Right cardiac atrium (tissue), 5 donors: ENCODE data around the gene CBX2. TPM values are rescaled to one million over a fixed set of nuclear protein-coding genes. Genes with fewer than 3 reads are reported as not detected.

Experiments
- ATAC-seq, 2 donors: fragments of 200-7000 bp; cut with Tn5 transposase; one replicate each; pipeline versions ENCODE4 v1.8.0 to v1.9.1; 2020; ENCODE audit warnings: moderate library complexity in 2 of 2, mild to moderate bottlenecking in 1 of 2
- DNase-seq, 3 donors: peaks; one replicate each; pipeline ENCODE4 v3.0.0-alpha.2; 2020
- H3K27ac ChIP-seq: one replicate; pipeline ENCODE4 v1.5.1; 2013; ENCODE audit warnings: mild to moderate bottlenecking, low read length, control low read depth, moderate library complexity
- H3K27me3 ChIP-seq: one replicate; pipeline ENCODE4 v1.6.1; 2013; ENCODE audit not compliant: control insufficient read depth, insufficient read depth
- H3K4me1 ChIP-seq: one replicate; pipeline ENCODE4 v1.6.1; 2013; ENCODE audit warnings: low read length; ENCODE audit not compliant: control insufficient read depth, insufficient read depth
- H3K4me3 ChIP-seq: one replicate; pipeline ENCODE4 v1.5.1; 2013; ENCODE audit warnings: low read length, control low read depth
- H3K9me3 ChIP-seq: one replicate; pipeline ENCODE4 v1.6.1; 2013; ENCODE audit warnings: low read length; ENCODE audit not compliant: control insufficient read depth
- WGBS: extraction: QIAGEN DNeasy Blood & Tissue Kit; methylation state at CpG from one replicate; pipeline ENCODE4 v1.1.7; 2013; 5-methylcytosine and 5-hydroxymethylcytosine counted together
- intact Hi-C, 4 donors: fragments of 100-400 bp; cut with DNase I; formaldehyde crosslinking; loops; one replicate each; pipeline versions ENCODE4 v1.11.0 to v1.14.0; 2022 to 2023
- polyA plus RNA-seq: library from polyadenylated mRNA; stranded (reverse); fragments of 200-250 nt; gene quantifications from one replicate; pipeline ENCODE4 v1.2.3, GENCODE V29; 2013
- total RNA-seq, 4 donors: library from RNA; stranded (reverse); fragmentation: NEBNext Ultra II Directional; extraction: Animal tissue kit (Norgen Biotek cat#: 25700); gene quantifications; one replicate each; pipeline ENCODE4 v1.2.1, GENCODE V29; 2021
- donor health status: healthy with polysubstance abuse.
- donor health status: DM: no; HTN: yes; CAD: no.
- donor health status: DM: no; HTN: no; CAD: no.
- donor health status: DM: no; HTN: yes; CAD: no; lungs with severe emphysema.
- donor health status: DM: yes; HTN: yes; CAD: no.

CBX2 gene
- total and polyA plus RNA-seq, 5 donors, result 1.5 to 3.5 (median 2.4) TPM

DNA sequence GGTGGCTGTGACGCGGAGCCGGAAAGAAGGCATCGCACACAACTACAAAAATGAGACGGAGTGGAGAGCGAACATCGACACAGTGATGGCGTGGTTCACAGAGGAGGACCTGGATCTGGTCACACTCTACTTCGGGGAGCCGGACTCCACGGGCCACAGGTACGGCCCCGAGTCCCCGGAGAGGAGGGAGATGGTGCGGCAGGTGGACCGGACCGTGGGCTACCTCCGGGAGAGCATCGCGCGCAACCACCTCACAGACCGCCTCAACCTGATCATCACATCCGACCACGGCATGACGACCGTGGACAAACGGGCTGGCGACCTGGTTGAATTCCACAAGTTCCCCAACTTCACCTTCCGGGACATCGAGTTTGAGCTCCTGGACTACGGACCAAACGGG lies 42.9 kb upstream of the CBX2 start:
- ATAC-seq, result no peak
- no peaks in the 10 kb centered on the region for H3K9me3 ChIP-seq
- intact Hi-C loops, result no loop called here
- H3K27me3 ChIP-seq, result no peaks in the 10 kb centered on the region
- 96% methylated on average over 32 of the region's 32 CpGs for WGBS
- no peak overlapping the region for H3K4me3 ChIP-seq
- peak in 1 of 3 donors; percentile 17 for DNase-seq
- no peak overlapping the region for H3K27ac ChIP-seq
- no peaks in the 10 kb centered on the region for H3K4me1 ChIP-seq

DNA sequence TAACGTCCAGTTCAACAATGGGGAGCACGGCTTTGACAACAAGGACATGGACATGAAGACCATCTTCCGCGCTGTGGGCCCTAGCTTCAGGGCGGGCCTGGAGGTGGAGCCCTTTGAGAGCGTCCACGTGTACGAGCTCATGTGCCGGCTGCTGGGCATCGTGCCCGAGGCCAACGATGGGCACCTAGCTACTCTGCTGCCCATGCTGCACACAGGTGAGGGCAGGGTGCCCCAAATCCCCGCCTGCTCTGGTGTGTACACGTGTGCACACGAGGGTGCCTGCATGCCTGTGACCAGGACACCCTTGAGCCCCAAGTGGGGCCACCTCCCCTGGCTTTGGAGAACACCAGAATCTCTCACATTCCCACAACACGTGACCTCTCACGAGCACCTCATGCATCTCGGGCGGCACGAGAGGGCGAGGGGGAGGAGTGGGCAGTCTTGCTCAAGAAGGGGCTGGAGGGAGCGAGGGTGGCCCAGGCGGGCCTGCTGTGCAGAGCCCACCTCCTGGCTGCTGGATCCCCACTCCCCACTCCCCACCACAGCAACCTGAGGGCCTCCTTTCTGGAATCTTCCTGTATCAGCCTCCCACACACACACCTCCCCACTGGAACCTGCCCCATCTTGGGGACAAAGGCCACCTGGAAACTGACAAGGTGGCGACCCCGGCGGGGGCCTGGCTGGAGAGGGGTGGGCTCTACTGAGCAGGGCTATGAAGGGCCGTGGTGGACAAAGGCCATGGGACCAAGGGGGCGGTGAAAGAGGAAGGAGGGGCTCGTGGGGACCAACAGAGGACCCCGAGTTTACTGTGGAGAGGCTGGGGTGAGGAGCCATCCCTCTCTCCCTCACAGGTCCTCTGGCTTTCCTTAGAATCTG lies 40.7 kb upstream of the CBX2 start:
- Histone ChIP-seq H3K27me3 (no peaks in the 10 kb centered on the region), H3K9me3 (no peaks in the 10 kb centered on the region), H3K27ac (no peak overlapping the region), H3K4me1 (no peaks in the 10 kb centered on the region), H3K4me3 (no peak overlapping the region)
- intact Hi-C loops, result no loop called here
- DNase-seq (peak in 1 of 3 donors; percentile 26), ATAC-seq (no peak)
- 89% methylated on average over 30 of the region's 30 CpGs for WGBS

DNA sequence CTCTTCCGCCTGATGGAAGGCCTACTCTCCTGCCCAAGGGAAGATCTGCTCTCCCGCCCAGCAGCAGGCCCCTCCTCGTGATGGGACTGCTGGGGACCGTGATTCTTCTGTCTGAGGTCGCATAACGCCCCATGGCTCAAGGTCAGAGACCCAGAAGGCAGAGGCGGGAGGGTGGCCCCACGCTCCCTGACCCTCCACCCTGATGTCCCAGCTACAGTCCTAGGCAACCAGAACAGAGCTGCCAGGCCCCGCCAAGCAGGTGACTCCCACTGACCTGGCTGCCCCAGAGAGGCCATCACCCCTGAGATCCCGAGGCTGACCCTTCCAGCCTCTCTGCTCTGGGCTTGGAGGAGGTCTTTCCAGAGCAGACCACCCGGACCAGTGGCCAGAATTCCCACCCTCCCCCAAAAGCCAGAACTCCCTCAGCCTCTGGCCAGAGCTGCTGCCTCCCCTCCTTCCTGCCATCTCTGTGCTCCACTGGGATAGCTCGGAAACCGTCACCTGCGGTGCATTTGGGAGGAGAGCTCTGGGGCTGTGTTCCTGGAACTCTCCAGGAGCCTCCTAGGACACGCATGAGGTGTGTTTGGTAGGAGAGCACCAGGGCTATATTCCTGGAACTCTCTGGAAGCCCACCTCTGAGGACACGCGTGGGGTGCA lies 39.9 kb upstream of the CBX2 start:
- Histone ChIP-seq H3K4me3 (no peak overlapping the region), H3K4me1 (no peaks in the 10 kb centered on the region), H3K27me3 (no peaks in the 10 kb centered on the region), H3K27ac (no peak overlapping the region), H3K9me3 (no peaks in the 10 kb centered on the region)
- WGBS, result 90% methylated on average over 17 of the region's 17 CpGs
- intact Hi-C loops, result no loop called here
- ATAC-seq, result no peak
- no peak for DNase-seq

DNA sequence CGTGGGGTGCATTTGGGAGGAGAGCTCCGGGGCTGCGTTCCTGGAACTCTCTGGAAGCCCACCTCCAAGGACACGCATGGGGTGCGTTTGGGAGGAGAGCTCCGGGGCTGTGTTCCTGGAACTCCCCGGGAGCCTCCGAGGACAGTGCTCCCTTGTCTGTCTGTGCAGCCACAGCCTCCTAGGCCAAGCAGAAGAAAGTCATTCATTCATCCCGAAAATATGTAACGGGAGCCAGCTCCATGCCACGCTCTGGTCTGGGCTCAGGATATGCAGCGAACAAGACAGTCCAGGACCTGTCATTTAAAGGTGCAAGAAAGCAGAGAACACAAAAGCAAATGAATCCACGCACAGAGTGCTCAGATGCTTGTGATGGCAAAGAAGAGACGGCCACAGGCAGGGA lies 39.3 kb upstream of the CBX2 start:
- Histone ChIP-seq H3K27ac (no peak overlapping the region), H3K4me3 (no peak overlapping the region), H3K9me3 (no peaks in the 10 kb centered on the region), H3K4me1 (no peaks in the 10 kb centered on the region), H3K27me3 (no peaks in the 10 kb centered on the region)
- ATAC-seq (no peak), DNase-seq (no peak)
- 88% methylated on average over 14 of the region's 14 CpGs for WGBS
- intact Hi-C loops, result no loop called here

DNA sequence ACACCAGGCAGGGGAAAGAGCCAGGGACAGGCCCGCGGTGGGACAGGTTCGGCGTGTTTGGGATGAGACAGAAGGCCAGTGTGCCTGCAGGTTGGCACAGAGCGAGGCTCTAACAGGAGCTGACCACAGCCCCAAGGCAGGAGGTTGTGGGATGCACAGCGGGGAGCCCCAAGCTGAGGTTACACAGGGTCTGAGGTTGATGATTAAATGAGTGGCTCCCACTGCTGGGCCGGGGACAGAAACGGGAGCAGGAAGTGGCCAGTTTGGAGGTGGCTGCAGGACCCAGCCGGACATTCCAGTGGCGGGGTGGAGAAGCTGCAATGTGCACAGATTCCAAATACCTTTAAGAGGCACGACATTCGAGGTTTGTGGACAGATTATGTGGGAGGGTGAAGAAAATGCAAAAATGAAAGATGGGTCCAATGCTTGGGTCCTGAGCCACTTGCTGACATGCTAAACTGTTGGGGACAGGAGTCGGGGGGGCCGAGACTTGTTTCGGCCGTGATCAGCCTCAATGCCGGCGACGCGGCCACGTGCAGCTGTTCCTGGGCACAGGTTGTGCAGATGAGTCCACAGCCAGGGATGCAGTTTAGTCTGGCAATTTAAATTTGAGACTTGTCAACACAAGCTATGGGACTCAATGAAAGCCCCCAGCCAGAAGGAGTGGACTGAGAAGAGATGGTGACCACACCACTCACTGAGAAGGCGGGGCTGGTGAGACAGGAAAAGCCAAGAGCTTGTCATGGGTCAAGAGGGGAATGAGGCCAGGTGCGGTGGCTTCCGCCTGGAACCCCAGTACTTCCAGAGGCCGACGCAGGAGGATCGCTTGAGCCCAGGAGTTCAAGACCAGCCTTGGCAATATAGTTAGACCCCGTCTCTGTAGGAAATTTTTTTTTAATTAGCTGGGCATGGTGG lies 38.5 kb upstream of the CBX2 start:
- H3K9me3 ChIP-seq, result no peaks in the 10 kb centered on the region
- DNase-seq (no peak), ATAC-seq (no peak)
- 84% methylated on average over 28 of the region's 28 CpGs for WGBS
- intact Hi-C loops, result loop anchor here in 2 of 4 donors (10.0 kb wide), 2 partner anchors 235 to 245 kb away; no protein-coding TSS in a partner anchor
- no peak overlapping the region for H3K4me3 ChIP-seq
- H3K27me3 ChIP-seq, result no peaks in the 10 kb centered on the region
- no peak overlapping the region for H3K27ac ChIP-seq
- H3K4me1 ChIP-seq, result no peaks in the 10 kb centered on the region

DNA sequence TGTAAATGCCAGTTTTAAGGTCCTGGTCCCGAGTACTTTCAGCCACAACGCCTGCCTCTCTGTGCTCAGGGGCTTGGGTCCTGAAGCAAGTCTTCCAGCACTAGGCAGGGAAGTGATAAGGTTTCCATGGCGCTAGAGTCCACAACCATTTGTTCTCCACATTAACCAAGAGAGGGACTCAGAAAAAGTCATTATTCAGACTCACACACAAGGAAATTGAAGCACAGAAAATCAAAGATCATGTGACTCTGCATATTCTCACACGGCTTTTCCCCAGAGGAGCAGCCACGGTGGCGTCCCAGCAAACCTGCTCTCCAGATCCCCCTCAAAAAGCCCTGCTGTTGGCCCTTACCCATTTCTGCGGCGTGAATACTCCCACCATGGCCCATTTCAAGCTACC lies 37.5 kb upstream of the CBX2 start:
- intact Hi-C loops, result loop anchor here in 2 of 4 donors (10.0 kb wide), 2 partner anchors 234 to 244 kb away; no protein-coding TSS in a partner anchor
- no peak overlapping the region for H3K4me3 ChIP-seq
- no peaks in the 10 kb centered on the region for H3K9me3 ChIP-seq
- WGBS, result 29% methylated on average over 8 of the region's 8 CpGs
- DNase-seq (no peak), ATAC-seq (no peak)
- no peaks in the 10 kb centered on the region for H3K27me3 ChIP-seq
- no peak overlapping the region for H3K27ac ChIP-seq
- no peaks in the 10 kb centered on the region for H3K4me1 ChIP-seq

DNA sequence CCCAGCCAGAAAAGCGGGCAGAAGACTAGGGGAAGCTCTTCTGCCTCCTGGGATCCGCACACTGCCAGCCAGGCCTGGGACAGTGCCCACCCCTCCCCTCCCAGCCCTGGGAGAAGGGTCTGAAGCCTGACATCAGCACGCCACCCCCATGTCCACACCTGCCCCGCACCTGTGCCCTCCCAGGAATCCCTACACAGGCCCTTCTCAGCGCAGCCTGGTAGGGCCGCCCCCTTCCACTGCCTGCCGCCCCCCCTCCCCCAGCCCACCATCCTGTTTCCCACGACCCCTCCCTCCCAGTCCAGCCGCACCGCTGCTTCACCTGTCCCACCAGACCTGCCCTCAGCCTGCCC lies 36.6 kb upstream of the CBX2 start:
- H3K27ac ChIP-seq, result no peak overlapping the region
- DNase-seq (no peak), ATAC-seq (peak in 1 of 2 donors; percentile 9)
- no peak overlapping the region for H3K4me3 ChIP-seq
- intact Hi-C loops, result loop anchor here in 2 of 4 donors (10.0 kb wide), 2 partner anchors 233 to 243 kb away; no protein-coding TSS in a partner anchor
- H3K27me3 ChIP-seq, result no peaks in the 10 kb centered on the region
- H3K9me3 ChIP-seq, result no peaks in the 10 kb centered on the region
- 35% methylated on average over 10 of the region's 10 CpGs for WGBS
- H3K4me1 ChIP-seq, result no peaks in the 10 kb centered on the region

DNA sequence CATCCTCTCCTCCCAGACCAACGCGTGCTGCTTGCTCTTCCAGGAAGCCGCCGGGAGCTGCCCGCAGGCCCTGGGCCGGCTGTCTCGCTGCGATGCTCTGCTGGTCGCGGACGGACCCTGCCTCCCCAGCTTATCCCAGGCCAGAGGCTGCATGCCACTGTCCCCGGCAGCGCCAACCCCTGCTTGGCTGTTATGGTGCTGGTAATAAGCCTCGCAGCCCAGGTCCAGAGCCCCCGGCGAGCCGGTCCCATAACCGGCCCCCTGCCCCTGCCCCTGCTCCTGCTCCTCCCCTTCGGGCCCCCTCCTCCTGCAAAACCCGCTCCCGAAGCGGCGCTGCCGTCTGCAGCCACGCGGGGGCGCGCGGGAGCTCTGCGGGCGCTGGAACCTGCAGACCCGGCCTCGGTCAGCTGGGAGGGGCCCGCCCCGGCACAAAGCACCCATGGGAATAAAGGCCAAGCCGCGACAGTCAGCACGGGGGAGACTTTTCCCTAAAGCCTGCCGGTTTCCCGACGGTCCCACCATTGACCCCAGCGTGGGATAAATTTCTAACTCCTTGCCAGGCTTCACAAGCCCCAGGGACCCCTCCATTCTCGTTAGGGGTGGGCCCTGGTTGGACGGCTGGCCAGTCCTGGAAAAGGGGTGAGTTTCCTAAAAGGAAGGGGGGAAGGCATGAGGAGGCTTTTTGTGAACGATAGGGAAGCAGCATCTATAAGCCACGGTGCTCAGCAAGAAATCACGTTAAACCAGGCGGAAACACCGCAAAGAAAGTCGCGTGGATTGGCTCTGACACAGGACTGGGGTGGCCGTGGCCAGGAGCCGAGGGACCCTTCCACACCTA lies 36.0 kb upstream of the CBX2 start:
- Histone ChIP-seq H3K4me3 (no peak overlapping the region), H3K9me3 (no peaks in the 10 kb centered on the region), H3K27me3 (no peaks in the 10 kb centered on the region), H3K27ac (no peak overlapping the region), H3K4me1 (no peaks in the 10 kb centered on the region)
- ATAC-seq (peak; percentile 55 to 70), DNase-seq (peak; percentile 67 to 91 (median 90))
- intact Hi-C loops, result loop anchor here in 2 of 4 donors (10.0 kb wide), 2 partner anchors 233 to 243 kb away; no protein-coding TSS in a partner anchor
- 9% methylated on average over 53 of the region's 53 CpGs for WGBS

DNA sequence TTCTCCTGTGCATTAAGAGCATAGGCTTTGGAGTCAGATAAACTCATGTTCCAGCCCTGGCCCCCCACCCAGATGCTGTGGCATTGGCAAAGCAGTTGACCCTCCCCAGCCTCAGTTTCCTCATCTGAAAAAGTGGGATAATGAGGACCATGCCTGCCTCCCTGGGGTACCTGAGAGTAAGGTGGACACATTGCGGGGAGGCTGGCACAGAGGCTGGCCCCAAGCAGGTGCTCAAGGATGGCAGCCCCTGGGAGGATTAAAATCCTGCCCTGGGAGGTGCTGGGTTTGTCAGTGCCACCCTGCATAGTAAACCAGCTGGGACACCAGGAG lies 35.4 kb upstream of the CBX2 start:
- DNase-seq, result no peak
- no peaks in the 10 kb centered on the region for H3K9me3 ChIP-seq
- intact Hi-C loops, result loop anchor here in 2 of 4 donors (10.0 kb wide), 2 partner anchors 232 to 242 kb away; no protein-coding TSS in a partner anchor
- H3K27ac ChIP-seq, result no peak overlapping the region
- no peak for ATAC-seq
- H3K4me1 ChIP-seq, result no peaks in the 10 kb centered on the region
- 95% methylated on average over 1 of the region's 1 CpG for WGBS
- no peaks in the 10 kb centered on the region for H3K27me3 ChIP-seq
- no peak overlapping the region for H3K4me3 ChIP-seq

DNA sequence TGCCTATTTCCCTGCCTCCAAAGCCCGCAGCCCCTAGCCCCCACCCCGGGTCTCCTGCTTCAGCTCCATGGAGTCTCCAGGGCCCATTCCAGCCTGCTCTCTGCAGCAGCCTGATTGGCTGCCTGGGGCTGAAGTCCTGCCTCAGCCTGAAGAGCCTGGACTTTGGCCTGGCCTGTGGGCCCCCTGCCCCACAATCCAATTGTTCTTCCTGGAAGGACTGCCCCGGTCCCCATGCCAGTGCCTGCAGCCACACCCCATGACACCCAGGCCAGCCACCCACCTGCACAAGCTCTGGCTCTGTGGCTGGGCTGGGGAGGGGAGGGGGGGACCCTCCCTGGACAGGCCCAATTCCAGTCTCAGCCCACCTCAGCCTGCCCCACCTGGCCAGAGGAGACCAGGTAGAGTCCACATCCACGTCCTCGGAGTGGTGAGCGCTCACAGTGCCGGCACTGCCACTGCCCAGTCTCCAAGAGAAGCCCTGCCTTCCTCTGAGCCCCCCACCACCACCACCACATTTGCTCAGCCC lies 34.9 kb upstream of the CBX2 start:
- 89% methylated on average over 7 of the region's 7 CpGs for WGBS
- Histone ChIP-seq H3K27me3 (no peaks in the 10 kb centered on the region), H3K9me3 (no peaks in the 10 kb centered on the region), H3K4me1 (no peaks in the 10 kb centered on the region), H3K27ac (no peak overlapping the region), H3K4me3 (no peak overlapping the region)
- intact Hi-C loops, result loop anchor here in 2 of 4 donors (10.0 kb wide), 2 partner anchors 232 to 242 kb away; no protein-coding TSS in a partner anchor
- DNase-seq (no peak), ATAC-seq (no peak)
